HG02763 (cell line): ENCODE measurements around the gene FNDC10.
"Not testable (repeated sequence)": the region's sequence is repeated elsewhere in the genome, so short reads cannot be mapped to it uniquely, and the experiment has no call there.

ENCODE experiments used
- ATAC-seq: cut with Tn5 transposase; IDR thresholded peaks from one replicate; pipeline ENCODE4 v1.9.1; 2021; ENCODE audit warnings: mild to moderate bottlenecking, moderate library complexity; ENCODE audit not compliant: unreplicated experiment

Gene FNDC10

GRCh38 chr1:1567891-1568291 is 32.0 kb downstream of the FNDC10 start:
- no peak for ATAC-seq

- no peak for ATAC-seq
These were observed 32.6 kb downstream of the FNDC10 start for GRCh38 chr1:1567152-1567875.

- ATAC-seq, result no peak
These were observed 34.6 kb downstream of the FNDC10 start for GRCh38 chr1:1565340-1565739.

GRCh38 chr1:1564268-1564667 is 35.7 kb downstream of the FNDC10 start:
- ATAC-seq, result no peak

GRCh38 chr1:1563688-1564087 is 36.2 kb downstream of the FNDC10 start:
- ATAC-seq, result no peak

GRCh38 chr1:1562556-1563195 is 37.3 kb downstream of the FNDC10 start:
- no peak for ATAC-seq

GRCh38 chr1:1561801-1562470 is 38.0 kb downstream of the FNDC10 start:
- no peak for ATAC-seq

GRCh38 chr1:1560178-1560577 is 39.8 kb downstream of the FNDC10 start:
- ATAC-seq, result no peak

- ATAC-seq, result no peak
These were observed 40.9 kb downstream of the FNDC10 start for GRCh38 chr1:1559066-1559465.

- no peak for ATAC-seq
These were observed 41.3 kb downstream of the FNDC10 start for GRCh38 chr1:1558591-1558990.

- ATAC-seq, result not testable (repeated sequence)
These were observed 42.2 kb downstream of the FNDC10 start for GRCh38 chr1:1557688-1558087.

GRCh38 chr1:1556961-1557360 is 43.0 kb downstream of the FNDC10 start:
- ATAC-seq, result not testable (repeated sequence)

GRCh38 chr1:1556505-1556904 is 43.4 kb downstream of the FNDC10 start:
- no peak for ATAC-seq

- no peak for ATAC-seq
These were observed 44.7 kb downstream of the FNDC10 start for GRCh38 chr1:1554926-1555915.

- no peak for ATAC-seq
These were observed 45.4 kb downstream of the FNDC10 start for GRCh38 chr1:1554550-1554925.

- ATAC-seq, result no peak
These were observed 46.0 kb downstream of the FNDC10 start for GRCh38 chr1:1553821-1554494.

GRCh38 chr1:1552263-1552639 is 47.7 kb downstream of the FNDC10 start:
- ATAC-seq, result no peak

- no peak for ATAC-seq
These were observed 48.2 kb downstream of the FNDC10 start for GRCh38 chr1:1551524-1552262.

GRCh38 chr1:1550591-1551432 is 49.1 kb downstream of the FNDC10 start:
- no peak for ATAC-seq
